Dendritic cell treated with granulocyte-macrophage colony-stimulating factor and Interleukin-4, amounts not matched to agents 40 ng/mL and 50 ng/mL, for 4 days (primary cell): ENCODE data around the gene PDLIM4.
A peak's percentile ranks its signal among the peaks of the same experiment; 100 is the strongest.

ENCODE experiments used
- H3K27ac Mint-ChIP-seq: one replicate; pipeline ENCODE4 v1.8.0; 2022; ENCODE audit warnings: mild to moderate bottlenecking, mixed read lengths
- H3K27me3 Mint-ChIP-seq: one replicate; pipeline ENCODE4 v1.8.0; 2022; ENCODE audit warnings: mild to moderate bottlenecking, mixed read lengths
- H3K36me3 Mint-ChIP-seq: one replicate; pipeline ENCODE4 v1.8.0; 2022; ENCODE audit warnings: low read depth, mixed read lengths
- H3K4me1 Mint-ChIP-seq: one replicate; pipeline ENCODE4 v1.8.0; 2022; ENCODE audit warnings: low read depth, mixed read lengths
- H3K4me3 Mint-ChIP-seq: one replicate; pipeline ENCODE4 v1.8.0; 2022; ENCODE audit warnings: mild to moderate bottlenecking, moderate library complexity, mixed read lengths
- H3K9me3 Mint-ChIP-seq: one replicate; pipeline ENCODE4 v1.8.0; 2022; ENCODE audit warnings: mixed read lengths
- intact Hi-C: fragments of 100-400 bp; cut with micrococcal nuclease; formaldehyde crosslinking; loops from one replicate; pipeline ENCODE4 v1.15.0; 2022

Gene PDLIM4

DNA sequence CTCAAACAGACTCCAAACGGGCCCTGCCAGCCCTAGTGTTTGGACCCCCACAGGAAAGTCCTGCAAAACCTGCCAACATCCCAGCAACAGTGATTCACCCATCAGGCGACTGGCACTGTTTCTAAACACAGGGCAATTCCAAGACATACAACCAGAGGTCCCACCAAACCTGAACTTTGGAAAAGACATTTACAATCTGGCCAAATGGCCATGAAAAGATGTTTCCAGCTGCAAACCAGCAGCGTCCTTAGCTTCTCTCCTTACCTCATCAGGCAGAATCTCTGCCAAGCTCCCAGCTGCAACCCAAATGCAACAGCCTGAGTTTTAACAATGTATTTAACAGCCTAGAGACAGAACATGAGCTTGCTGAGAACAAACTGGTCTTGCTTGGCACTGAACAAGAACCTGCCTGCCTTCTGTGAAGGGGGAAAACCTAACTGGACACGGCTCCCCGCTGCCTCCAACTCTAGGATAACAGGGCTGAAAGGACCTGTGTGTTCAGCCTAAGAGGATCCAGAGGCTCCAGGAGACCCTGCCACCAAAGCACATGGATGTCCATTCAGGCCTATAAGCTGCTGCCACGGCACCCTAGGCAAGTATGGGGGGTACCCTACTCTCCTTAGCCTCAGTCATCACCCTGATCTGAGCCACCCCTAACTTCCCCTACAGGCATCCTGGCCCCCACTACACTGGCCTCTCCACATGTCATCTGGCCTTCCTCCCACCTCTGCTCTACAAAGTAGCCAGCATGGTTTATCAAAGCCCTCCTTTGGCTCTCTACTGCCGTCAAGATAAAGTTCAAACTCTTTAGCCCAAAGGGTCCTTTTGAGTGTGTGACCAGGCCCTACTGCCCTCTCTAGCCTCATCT lies 35.5 kb upstream of the PDLIM4 start:
- H3K36me3 Mint-ChIP-seq, result peaks cover 6% of the 10 kb centered on the region
- no peak overlapping the region for H3K27ac Mint-ChIP-seq
- intact Hi-C loops, result no loop called here
- H3K9me3 Mint-ChIP-seq, result no peaks in the 10 kb centered on the region
- H3K27me3 Mint-ChIP-seq, result peaks cover 25% of the 10 kb centered on the region
- no peak overlapping the region for H3K4me3 Mint-ChIP-seq
- peaks cover 25% of the 10 kb centered on the region for H3K4me1 Mint-ChIP-seq

DNA sequence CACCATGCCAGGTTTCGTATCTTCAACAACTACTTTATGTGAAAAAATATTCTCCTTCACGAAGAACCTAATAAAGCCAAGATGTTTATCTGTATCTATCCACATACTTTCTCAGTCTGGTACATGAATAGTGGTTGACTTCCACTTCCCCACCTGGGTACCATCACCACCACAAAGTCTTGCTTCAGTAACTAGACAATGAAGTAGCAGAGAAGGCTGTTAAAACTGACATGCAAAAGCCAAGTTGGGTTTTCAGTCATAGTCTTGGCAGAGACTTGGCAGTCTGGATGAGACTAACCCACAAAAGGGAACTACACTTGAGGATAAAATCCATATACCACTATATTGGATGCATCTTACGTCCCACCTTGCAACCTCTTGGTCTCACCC lies 34.9 kb upstream of the PDLIM4 start:
- no peaks in the 10 kb centered on the region for H3K9me3 Mint-ChIP-seq
- no peak overlapping the region for H3K27ac Mint-ChIP-seq
- peaks cover under 1% of the 10 kb centered on the region for H3K36me3 Mint-ChIP-seq
- no peak overlapping the region for H3K4me3 Mint-ChIP-seq
- H3K4me1 Mint-ChIP-seq, result peaks cover 26% of the 10 kb centered on the region
- peaks cover 27% of the 10 kb centered on the region for H3K27me3 Mint-ChIP-seq
- intact Hi-C loops, result no loop called here

- no peaks in the 10 kb centered on the region for H3K36me3 Mint-ChIP-seq
- peaks cover 36% of the 10 kb centered on the region for H3K27me3 Mint-ChIP-seq
- intact Hi-C loops, result no loop called here
- H3K4me1 Mint-ChIP-seq, result peaks cover 31% of the 10 kb centered on the region
- H3K9me3 Mint-ChIP-seq, result no peaks in the 10 kb centered on the region
- H3K4me3 Mint-ChIP-seq, result no peak overlapping the region
- no peak overlapping the region for H3K27ac Mint-ChIP-seq
Measured at GRCh38 chr5:132223861-132224260, 33.6 kb upstream of the PDLIM4 start.

DNA sequence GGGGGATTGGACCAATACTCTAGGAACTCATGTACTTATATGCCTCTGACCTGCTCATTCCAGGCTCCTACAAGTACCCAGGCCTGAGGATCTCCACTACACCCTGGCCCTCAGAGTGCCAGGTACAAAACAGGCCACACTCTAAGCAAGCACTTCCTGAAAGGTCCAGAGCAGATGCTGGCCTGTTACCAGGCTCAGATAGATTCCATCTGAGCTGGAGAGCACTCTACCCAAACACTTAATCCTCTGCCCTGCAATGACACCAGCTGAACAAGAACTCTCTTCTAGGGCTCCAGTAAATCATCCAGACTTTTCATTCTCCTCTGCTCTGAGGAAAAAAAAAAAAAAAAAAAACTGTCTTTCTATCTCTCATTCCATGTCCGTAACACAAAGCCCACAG lies 32.8 kb upstream of the PDLIM4 start:
- Mint-ChIP-seq H3K4me1 (peaks cover 38% of the 10 kb centered on the region), H3K9me3 (no peaks in the 10 kb centered on the region), H3K27me3 (peaks cover 44% of the 10 kb centered on the region), H3K4me3 (no peak overlapping the region), H3K27ac (no peak overlapping the region), H3K36me3 (no peaks in the 10 kb centered on the region)
- intact Hi-C loops, result no loop called here

DNA sequence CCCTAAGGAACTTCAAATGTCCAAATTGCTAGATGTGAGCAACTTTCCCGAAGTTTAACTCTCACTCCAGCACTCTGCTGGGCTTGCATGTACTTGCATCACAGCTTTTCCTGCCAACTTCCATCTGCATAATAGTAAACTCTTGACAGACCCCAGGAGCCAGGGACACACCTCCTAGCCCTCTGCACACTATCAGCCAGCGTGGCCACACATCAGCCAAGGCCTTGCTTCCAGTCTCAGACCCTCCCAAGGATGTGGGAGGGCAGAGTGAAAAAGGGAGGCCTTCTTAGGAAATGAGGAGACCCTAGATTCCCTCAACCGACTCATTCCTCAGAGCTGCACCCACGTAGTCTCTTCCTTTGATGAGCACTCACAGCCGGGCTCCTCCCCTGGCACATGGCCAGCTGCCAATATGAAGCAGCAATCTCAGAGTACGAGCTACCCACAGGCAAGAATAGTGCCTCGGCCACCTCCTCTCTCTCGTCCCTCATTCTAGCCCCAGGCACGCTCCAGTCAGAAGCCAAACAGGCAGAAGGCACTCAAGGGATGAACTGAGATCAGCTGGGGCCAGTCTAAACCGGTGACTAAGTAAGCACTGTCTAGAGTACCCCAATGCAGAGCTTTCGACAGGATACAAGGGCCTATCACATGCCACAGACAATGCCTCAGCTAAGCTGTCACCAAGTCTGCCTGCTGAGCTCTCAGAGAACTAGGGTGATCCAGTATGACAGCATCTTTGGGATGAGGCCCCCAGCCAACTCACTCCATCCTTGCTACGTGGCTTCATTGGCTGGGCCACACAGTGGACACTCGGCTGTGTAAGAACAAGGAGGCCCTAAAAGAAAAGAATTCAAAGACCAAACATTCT lies 32.1 kb upstream of the PDLIM4 start:
- Mint-ChIP-seq H3K27me3 (peaks cover 50% of the 10 kb centered on the region), H3K4me1 (peaks cover 42% of the 10 kb centered on the region), H3K27ac (no peak overlapping the region), H3K4me3 (peak overlapping the region; percentile 4), H3K36me3 (no peaks in the 10 kb centered on the region), H3K9me3 (no peaks in the 10 kb centered on the region)
- intact Hi-C loops, result no loop called here

- H3K27me3 Mint-ChIP-seq, result peaks cover 59% of the 10 kb centered on the region
- H3K4me1 Mint-ChIP-seq, result peaks cover 42% of the 10 kb centered on the region
- intact Hi-C loops, result no loop called here
- peak overlapping the region; percentile 78 for H3K4me3 Mint-ChIP-seq
- no peaks in the 10 kb centered on the region for H3K9me3 Mint-ChIP-seq
- H3K27ac Mint-ChIP-seq, result no peak overlapping the region
- no peaks in the 10 kb centered on the region for H3K36me3 Mint-ChIP-seq
Measured at GRCh38 chr5:132226516-132227234, 30.8 kb upstream of the PDLIM4 start.

DNA sequence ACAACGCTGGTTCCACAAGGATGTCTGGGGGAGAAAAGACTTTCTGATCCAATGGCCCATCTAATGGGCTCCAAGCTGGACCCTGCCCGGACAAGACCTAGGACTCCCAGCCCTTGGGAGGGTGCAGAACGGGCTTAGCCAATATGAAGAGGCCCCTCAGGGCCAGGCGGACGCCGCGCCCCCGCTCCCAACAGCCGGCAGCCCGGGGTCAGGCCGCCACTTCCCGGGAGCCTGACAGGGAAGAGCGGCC lies 30.3 kb upstream of the PDLIM4 start:
- Mint-ChIP-seq H3K27me3 (peaks cover 59% of the 10 kb centered on the region), H3K4me3 (peak overlapping the region; percentile 78), H3K27ac (peak overlapping the region; percentile 54), H3K4me1 (peaks cover 42% of the 10 kb centered on the region), H3K9me3 (no peaks in the 10 kb centered on the region), H3K36me3 (no peaks in the 10 kb centered on the region)
- intact Hi-C loops, result no loop called here

GRCh38 chr5:132227485-132228240 lies 29.8 kb upstream of the PDLIM4 start, which contains the start of gene P4HA2:
P4HA2 (minus strand) TSS chr5:132227853; CDS start chr5:132218626, 9,227 bp downstream.
- no peaks in the 10 kb centered on the region for H3K9me3 Mint-ChIP-seq
- H3K36me3 Mint-ChIP-seq, result no peaks in the 10 kb centered on the region
- intact Hi-C loops, result no loop called here
- peak within 1 kb of the TSS; percentile 54 for H3K27ac Mint-ChIP-seq
- H3K27me3 Mint-ChIP-seq, result peaks cover 57% of the 10 kb centered on the region
- peak within 1 kb of the TSS; percentile 78 for H3K4me3 Mint-ChIP-seq
- H3K4me1 Mint-ChIP-seq, result peaks cover 42% of the 10 kb centered on the region

DNA sequence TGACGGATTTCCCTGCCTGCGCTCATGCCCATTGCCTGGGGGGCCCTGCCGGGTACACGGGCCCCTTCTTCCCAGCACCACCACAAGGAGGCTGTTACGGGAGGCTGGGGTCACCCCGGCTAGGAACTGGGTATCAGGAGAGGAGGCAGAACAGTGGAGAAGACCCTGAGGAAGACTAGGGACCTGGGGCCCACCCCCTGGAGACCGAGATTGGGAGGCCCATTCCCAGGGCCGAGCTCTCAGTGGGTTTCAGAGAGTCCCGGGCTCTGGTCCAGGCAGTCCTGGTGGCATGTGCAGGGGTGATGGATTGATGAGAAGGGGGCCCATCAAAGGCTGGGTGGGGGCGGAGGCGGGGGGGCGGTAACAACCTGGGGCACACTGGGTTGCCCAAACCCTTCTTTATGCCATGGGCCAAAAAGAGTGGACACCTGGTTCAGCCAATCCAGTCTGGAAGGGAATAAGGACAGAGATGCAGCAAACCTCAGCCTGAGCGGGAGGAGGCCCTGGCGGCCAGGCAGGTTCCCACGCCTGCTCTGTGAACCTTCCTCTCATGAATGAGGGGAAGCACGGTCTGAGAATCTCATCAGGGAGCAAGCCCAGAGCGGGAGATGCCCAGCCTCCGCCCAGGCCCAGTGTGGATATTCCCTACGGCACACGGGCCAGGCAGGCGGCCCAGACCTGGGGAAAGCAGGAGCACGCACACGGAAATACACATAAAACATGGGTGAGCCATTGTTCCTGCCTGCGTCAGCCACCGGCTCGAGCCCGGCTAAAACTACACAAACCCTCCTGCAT lies 29.1 kb upstream of the PDLIM4 start:
- H3K27me3 Mint-ChIP-seq, result peaks cover 57% of the 10 kb centered on the region
- H3K36me3 Mint-ChIP-seq, result no peaks in the 10 kb centered on the region
- no peaks in the 10 kb centered on the region for H3K9me3 Mint-ChIP-seq
- no peak overlapping the region for H3K27ac Mint-ChIP-seq
- intact Hi-C loops, result no loop called here
- H3K4me1 Mint-ChIP-seq, result peaks cover 42% of the 10 kb centered on the region
- peak overlapping the region; percentile 78 for H3K4me3 Mint-ChIP-seq

- no peaks in the 10 kb centered on the region for H3K36me3 Mint-ChIP-seq
- H3K9me3 Mint-ChIP-seq, result no peaks in the 10 kb centered on the region
- H3K4me1 Mint-ChIP-seq, result peaks cover 41% of the 10 kb centered on the region
- H3K4me3 Mint-ChIP-seq, result no peak overlapping the region
- peaks cover 57% of the 10 kb centered on the region for H3K27me3 Mint-ChIP-seq
- H3K27ac Mint-ChIP-seq, result no peak overlapping the region
- intact Hi-C loops, result no loop called here
Measured at GRCh38 chr5:132229236-132229635, 28.3 kb upstream of the PDLIM4 start.

- Mint-ChIP-seq H3K27ac (no peak overlapping the region), H3K4me3 (no peak overlapping the region), H3K9me3 (no peaks in the 10 kb centered on the region), H3K36me3 (no peaks in the 10 kb centered on the region), H3K4me1 (peaks cover 24% of the 10 kb centered on the region), H3K27me3 (peaks cover 46% of the 10 kb centered on the region)
- intact Hi-C loops, result loop anchor here (10.0 kb wide), 1 partner anchor 166 kb away; the partner anchor contains the start of gene IL3
Measured at GRCh38 chr5:132230871-132231270, 26.6 kb upstream of the PDLIM4 start.

DNA sequence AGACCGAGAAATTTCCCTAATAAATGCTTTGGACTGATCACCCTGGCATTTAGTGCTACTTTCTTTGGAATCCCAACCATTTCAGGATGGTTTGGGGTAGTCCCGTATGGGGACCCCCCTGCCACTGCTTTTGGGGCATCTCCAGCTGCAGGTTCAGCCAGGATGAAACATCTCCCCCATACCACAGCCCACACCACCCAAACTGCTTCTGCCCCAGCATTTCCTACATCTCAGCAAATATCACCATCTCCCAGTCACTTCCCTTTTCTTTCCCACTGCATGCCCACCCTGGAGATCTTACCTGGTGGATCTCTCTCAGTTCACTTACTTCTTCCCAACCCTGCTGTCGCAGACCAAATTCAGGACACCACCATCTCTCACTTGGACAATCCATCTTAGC lies 25.0 kb upstream of the PDLIM4 start:
- Mint-ChIP-seq H3K4me1 (peaks cover 16% of the 10 kb centered on the region), H3K27ac (no peak overlapping the region), H3K27me3 (peaks cover 35% of the 10 kb centered on the region), H3K36me3 (no peaks in the 10 kb centered on the region), H3K9me3 (no peaks in the 10 kb centered on the region), H3K4me3 (no peak overlapping the region)
- intact Hi-C loops, result loop anchor here (10.0 kb wide), 1 partner anchor 168 kb away; the partner anchor contains the start of gene IL3

GRCh38 chr5:132233081-132233480 lies 24.4 kb upstream of the PDLIM4 start:
- H3K4me3 Mint-ChIP-seq, result no peak overlapping the region
- H3K36me3 Mint-ChIP-seq, result no peaks in the 10 kb centered on the region
- peaks cover 14% of the 10 kb centered on the region for H3K4me1 Mint-ChIP-seq
- H3K27me3 Mint-ChIP-seq, result peaks cover 34% of the 10 kb centered on the region
- H3K27ac Mint-ChIP-seq, result no peak overlapping the region
- intact Hi-C loops, result loop anchor here (10.0 kb wide), 1 partner anchor 168 kb away; the partner anchor contains the start of gene IL3
- H3K9me3 Mint-ChIP-seq, result no peaks in the 10 kb centered on the region
